Measurements from ENCODE around the gene XRN1.

- TF ChIP-seq EZH2phosphoT487 (IDR thresholded peaks at IDR 0.05; ENCODE audit: borderline replicate concordance) (no peak), CTCF (conservative IDR thresholded peaks at IDR 0.05; ENCODE audit: low read length) (no peak)
These were observed 115.4 kb downstream of the XRN1 start for GRCh38 chr3:142332390-142332789.

All from Loucy (cell line).